Adrenal gland (tissue), 12 donors: ENCODE data around the gene FOXP2. TPM values are rescaled to one million over a fixed set of nuclear protein-coding genes. Genes with fewer than 3 reads are reported as not detected.
A peak's percentile ranks its signal among the peaks of the same experiment; 100 is the strongest.

Experiments
- DNase-seq, 7 donors: peaks; one replicate each; pipeline ENCODE4 v3.0.0-alpha.2; 2019 to 2020
- H3K27ac ChIP-seq, 5 donors: fragments of 200-600 bp; sonication (generic) in 4 of 5; 1 replicate in 3 of 5; 2 replicates in 2 of 5; pipeline versions ENCODE4 v1.5.1 to v1.8.0; 2016 to 2020; ENCODE audit warnings: mild to moderate bottlenecking in 1 of 5
- H3K27me3 ChIP-seq: fragments of 200-600 bp; 2 replicates; pipeline ENCODE4 v1.8.0; 2021
- H3K36me3 ChIP-seq, 2 donors: fragments of 200-600 bp; replicated peaks in 1 of 2; 1 replicate in 1 of 2; 2 replicates in 1 of 2; pipeline versions ENCODE4 v1.5.1 to v1.8.0; 2018 to 2022
- H3K4me1 ChIP-seq, 2 donors: fragments of 200-600 bp; replicated peaks in 1 of 2; 1 replicate in 1 of 2; 2 replicates in 1 of 2; pipeline versions ENCODE4 v1.5.1 to v1.8.0; 2018 to 2021
- H3K4me3 ChIP-seq, 4 donors: fragments of 200-600 bp; sonication (generic) in 3 of 4; one replicate each; pipeline ENCODE4 v1.5.1; 2016 to 2018
- H3K9me3 ChIP-seq, 3 donors: fragments of 200-600 bp; sonication (generic) in 1 of 3; replicated peaks in 1 of 3; 1 replicate in 2 of 3; 2 replicates in 1 of 3; pipeline versions ENCODE4 v1.5.1 to v1.8.0; 2016 to 2021
- CTCF ChIP-seq, 6 experiments: fragments of 450-650 bp in 4 of 6; fragments of 200-600 bp in 2 of 6; sonication (generic) in 1 of 6; IDR thresholded peaks; 1 replicate in 5 of 6; 2 replicates in 1 of 6; pipeline versions ENCODE4 v1.5.1 to v1.8.0; 2016 to 2021; ENCODE audit warnings: antibody characterized with exemption in 6 of 6, mild to moderate bottlenecking in 2 of 6, moderate library complexity in 1 of 6
- POLR2A ChIP-seq, 2 donors: fragments of 450-650 bp; IDR thresholded peaks; one replicate each; pipeline ENCODE4 v1.6.1; 2017; ENCODE audit warnings: antibody characterized with exemption in 2 of 2, mild to moderate bottlenecking in 2 of 2, moderate library complexity in 1 of 2
- WGBS, 4 donors: extraction: QIAGEN DNeasy Blood & Tissue Kit in 2 of 4; methylation state at CpG; one replicate each; pipeline versions ENCODE4 v1.1.5 to v1.1.7; 2013 to 2017; 5-methylcytosine and 5-hydroxymethylcytosine counted together
- intact Hi-C, 2 donors: fragments of 100-400 bp; cut with DNase I; formaldehyde crosslinking; loops; one replicate each; pipeline versions ENCODE4 v1.14.1 to v1.15.0; 2022 to 2023
- polyA plus RNA-seq, 3 donors: library from polyadenylated mRNA; stranded (reverse); fragments of 200-250 nt in 2 of 3; fragments of 350-450 nt in 1 of 3; fragmentation: Illumina TruSeq in 1 of 3; extraction: RNeasy Lipid Tissue Mini Kit (QIAGEN cat#74804) in 1 of 3; gene quantifications; one replicate each; pipeline ENCODE4 v1.2.3, GENCODE V29; 2013 to 2014
- total RNA-seq, 9 donors: library from RNA; depleted of rRNA in 4 of 9; stranded (reverse); fragments of >200 nt in 4 of 9; fragments of 120-200 nt in 1 of 9; fragmentation: NEBNext Ultra II Directional in 1 of 9; extraction: Animal tissue kit (Norgen Biotek cat#: 25700) in 1 of 9; gene quantifications; one replicate each; pipeline versions ENCODE4 v1.1.0 to v1.2.4, GENCODE V29; 2013 to 2023
- donor health status: healthy with polysubstance abuse.
- donor health status: Bipolar disorder and iron deficiency.
- donor health status: DM: yes; HTN: yes; CAD: no.
- donor health status: DM: no; HTN: no; CAD: no.
- donor health status: DM: no; HTN: no; CAD: no.
- donor health status: DM: yes; HTN: yes; CAD: no.

Gene FOXP2
- total and polyA plus RNA-seq, 12 donors, result 1.1 to 14.5 (median 2.7) TPM

DNA sequence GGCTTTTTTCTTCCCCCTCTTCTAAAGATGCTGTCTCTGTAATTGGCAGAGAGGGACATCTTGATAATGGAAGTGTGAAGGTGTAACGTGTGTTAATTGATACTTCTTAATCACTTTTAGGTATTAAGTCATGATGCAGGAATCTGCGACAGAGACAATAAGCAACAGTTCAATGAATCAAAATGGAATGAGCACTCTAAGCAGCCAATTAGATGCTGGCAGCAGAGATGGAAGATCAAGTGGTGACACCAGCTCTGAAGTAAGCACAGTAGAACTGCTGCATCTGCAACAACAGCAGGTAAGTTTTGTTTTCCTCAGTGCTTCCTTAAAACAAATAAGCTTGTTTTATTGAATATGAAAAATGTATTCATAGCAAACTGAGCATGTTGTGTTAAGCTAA lies 11.8 kb downstream of the FOXP2 start:
- Histone ChIP-seq H3K4me1 (no peaks in the 10 kb centered on the region), H3K36me3 (no peaks in the 10 kb centered on the region), H3K4me3 (no peak overlapping the region), H3K27ac (no peak overlapping the region), H3K9me3 (no peaks in the 10 kb centered on the region), H3K27me3 (no peaks in the 10 kb centered on the region)
- no peak for DNase-seq
- no peak for TF ChIP-seq CTCF (IDR thresholded peaks at IDR 0.05)
- TF ChIP-seq POLR2A (IDR thresholded peaks at IDR 0.05), result no peak
- WGBS, 4 donors, result 70 to 80% (median 76%) methylated on average over 2 of the region's 2 CpGs
- intact Hi-C loops, result no loop called here

- 52 to 57% (median 53%) methylated on average over 4 of the region's 4 CpGs for WGBS, 4 donors
- intact Hi-C loops, result no loop called here
- no peaks in the 10 kb centered on the region for H3K36me3 ChIP-seq
- H3K4me1 ChIP-seq, result no peaks in the 10 kb centered on the region
- TF ChIP-seq CTCF (IDR thresholded peaks at IDR 0.05) (peak in 4 of 6 experiments; percentile 11 to 33 (median 18)), POLR2A (IDR thresholded peaks at IDR 0.05) (no peak)
- no peak overlapping the region for H3K27ac ChIP-seq
- H3K4me3 ChIP-seq, result no peak overlapping the region
- DNase-seq, result no peak
- H3K27me3 ChIP-seq, result no peaks in the 10 kb centered on the region
- H3K9me3 ChIP-seq, result no peaks in the 10 kb centered on the region
Measured at GRCh38 chr7:114426824-114427223, 12.2 kb downstream of the FOXP2 start.

DNA sequence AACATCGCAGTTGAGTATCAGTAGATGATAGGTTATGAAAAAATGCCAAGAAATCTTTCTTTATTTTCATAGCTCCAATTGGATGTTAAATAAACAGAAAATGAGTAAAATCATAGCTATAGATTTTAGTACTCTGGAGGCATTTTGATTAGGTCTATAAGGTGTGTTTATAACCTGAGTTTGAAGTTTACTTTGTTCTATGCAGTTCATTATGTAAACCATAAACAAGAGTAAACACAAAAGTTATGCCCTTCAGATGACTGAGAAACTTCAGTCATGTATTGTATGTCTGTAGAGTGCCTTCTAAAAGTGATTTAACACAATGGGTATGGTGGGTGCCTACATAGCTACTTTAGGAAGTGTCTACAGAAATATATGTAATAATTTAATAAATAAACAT lies 13.6 kb downstream of the FOXP2 start:
- intact Hi-C loops, result no loop called here
- no peak overlapping the region for H3K4me3 ChIP-seq
- DNase-seq, result no peak
- no peaks in the 10 kb centered on the region for H3K36me3 ChIP-seq
- TF ChIP-seq POLR2A (IDR thresholded peaks at IDR 0.05), result no peak
- TF ChIP-seq CTCF (IDR thresholded peaks at IDR 0.05), result no peak
- H3K9me3 ChIP-seq, result no peaks in the 10 kb centered on the region
- H3K27me3 ChIP-seq, result no peaks in the 10 kb centered on the region
- WGBS, 4 donors, result 85 to 100% (median 92%) methylated on average over 1 of the region's 1 CpG
- no peak overlapping the region for H3K27ac ChIP-seq
- no peaks in the 10 kb centered on the region for H3K4me1 ChIP-seq

DNA sequence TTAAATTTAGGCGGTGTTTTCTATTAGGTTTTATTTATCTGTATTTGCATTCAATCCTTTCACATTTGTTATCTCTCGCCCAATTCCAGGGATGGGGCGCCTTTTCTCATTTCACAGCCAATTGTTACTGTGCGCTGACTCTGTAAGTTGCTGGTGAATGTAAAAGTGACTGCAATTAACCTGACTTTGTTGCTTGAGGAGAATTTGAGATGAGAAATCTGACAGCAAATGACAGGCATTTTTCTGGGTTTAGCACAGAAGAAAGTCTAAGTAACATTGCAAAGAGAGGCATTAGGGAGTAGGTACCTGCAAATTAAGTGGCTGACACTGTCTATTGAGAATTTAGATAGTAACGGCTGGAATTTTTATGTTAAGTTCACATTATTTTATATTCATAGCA lies 16.6 kb downstream of the FOXP2 start:
- Histone ChIP-seq H3K27me3 (no peaks in the 10 kb centered on the region), H3K4me3 (no peak overlapping the region), H3K4me1 (no peaks in the 10 kb centered on the region), H3K9me3 (no peaks in the 10 kb centered on the region), H3K36me3 (no peaks in the 10 kb centered on the region), H3K27ac (no peak overlapping the region)
- intact Hi-C loops, result no loop called here
- WGBS, 4 donors, result 85 to 91% (median 88%) methylated on average over 5 of the region's 5 CpGs
- no peak for DNase-seq
- no peak for TF ChIP-seq CTCF (IDR thresholded peaks at IDR 0.05)
- TF ChIP-seq POLR2A (IDR thresholded peaks at IDR 0.05), result no peak
